Gastroesophageal sphincter (tissue), 4 donors: ENCODE data around the gene CDH4. TPM values are rescaled to one million over a fixed set of nuclear protein-coding genes. Genes with fewer than 3 reads are reported as not detected.

Source experiments
- ATAC-seq: fragments of 150-250 bp; one replicate; pipeline ENCODE4 v1.9.1; 2016; ENCODE audit warnings: mild to moderate bottlenecking, moderate library complexity
- H3K27ac ChIP-seq, 4 donors: fragments of 200-600 bp; sonication (generic) in 3 of 4; 1 replicate in 3 of 4; 2 replicates in 1 of 4; pipeline ENCODE4 v1.5.1; 2016 to 2019
- H3K27me3 ChIP-seq: fragments of 200-600 bp; sonication (generic); one replicate; pipeline ENCODE4 v1.5.1; 2019
- H3K36me3 ChIP-seq, 2 donors: fragments of 200-600 bp; sonication (generic); one replicate each; pipeline ENCODE4 v1.5.1; 2019; ENCODE audit warnings: control low read depth in 1 of 2
- H3K4me1 ChIP-seq, 3 donors: fragments of 200-600 bp; sonication (generic); 1 replicate in 2 of 3; 2 replicates in 1 of 3; pipeline ENCODE4 v1.5.1; 2016 to 2019; ENCODE audit warnings: control low read depth in 2 of 3
- H3K4me3 ChIP-seq, 2 donors: fragments of 200-600 bp; sonication (generic); one replicate each; pipeline ENCODE4 v1.5.1; 2019; ENCODE audit warnings: mild to moderate bottlenecking in 1 of 2, moderate library complexity in 1 of 2
- H3K9me3 ChIP-seq, 3 donors: fragments of 200-600 bp; sonication (generic); one replicate each; pipeline ENCODE4 v1.5.1; 2017 to 2019; ENCODE audit warnings: control low read depth in 2 of 3
- CTCF ChIP-seq, 4 experiments: fragments of 200-600 bp in 2 of 4; fragments of 450-650 bp in 2 of 4; sonication (generic) in 1 of 4; IDR thresholded peaks; one replicate each; pipeline ENCODE4 v1.5.1; 2017 to 2019; ENCODE audit warnings: antibody characterized with exemption in 4 of 4, mild to moderate bottlenecking in 2 of 4, moderate library complexity in 2 of 4
- EP300 ChIP-seq: sonication (generic); formaldehyde crosslinking; IDR thresholded peaks from one replicate; pipeline ENCODE4 v1.6.1; 2017; ENCODE audit warnings: antibody characterized with exemption, mild to moderate bottlenecking
- POLR2A ChIP-seq, 2 donors: fragments of 450-650 bp; IDR thresholded peaks; one replicate each; pipeline ENCODE4 v1.6.1; 2017; ENCODE audit warnings: antibody characterized with exemption in 2 of 2, mild to moderate bottlenecking in 2 of 2, moderate library complexity in 1 of 2
- POLR2AphosphoS5 ChIP-seq: sonication (generic); formaldehyde crosslinking; IDR thresholded peaks from one replicate; pipeline ENCODE4 v1.6.1; 2017; ENCODE audit warnings: antibody characterized with exemption
- WGBS, 2 donors: methylation state at CpG; one replicate each; pipeline ENCODE4 v1.1.5; 2018; ENCODE audit warnings: low coverage in 1 of 2; 5-methylcytosine and 5-hydroxymethylcytosine counted together
- total RNA-seq, 4 donors: library from RNA; depleted of rRNA; stranded (reverse); fragments of >200 nt; gene quantifications; one replicate each; pipeline ENCODE4 v1.1.0, GENCODE V29; 2016

CDH4 gene
- total RNA-seq, 4 donors from 2014 or later: under 0.01 to 1.5 (median 0.42) TPM; not detected in 1

GRCh38 chr20:61382194-61382593 lies 130.1 kb downstream of the CDH4 start:
- no peaks in the 10 kb centered on the region for H3K36me3 ChIP-seq
- peaks cover 14% of the 10 kb centered on the region for H3K27me3 ChIP-seq
- WGBS, 2 donors: 92 to 94% methylated on average over 3 of the region's 3 CpGs
- H3K9me3 ChIP-seq: peaks cover 0 to 24% (median 0%) of the 10 kb centered on the region in 3 donors
- TF ChIP-seq POLR2AphosphoS5 (no peak), POLR2A (IDR thresholded peaks at IDR 0.05) (no peak), EP300 (no peak), CTCF (IDR thresholded peaks at IDR 0.05) (no peak)
- no peak overlapping the region for H3K4me3 ChIP-seq
- H3K4me1 ChIP-seq: no peaks in the 10 kb centered on the region
- no peak overlapping the region for H3K27ac ChIP-seq
- no peak for ATAC-seq

GRCh38 chr20:61385296-61385695 lies 133.2 kb downstream of the CDH4 start:
- TF ChIP-seq POLR2A (IDR thresholded peaks at IDR 0.05): no peak
- TF ChIP-seq EP300: no peak
- TF ChIP-seq POLR2AphosphoS5: no peak
- TF ChIP-seq CTCF (IDR thresholded peaks at IDR 0.05): no peak
- Histone ChIP-seq H3K4me3 (no peak overlapping the region), H3K9me3 (peaks cover 0 to 24% (median 0%) of the 10 kb centered on the region in 3 donors), H3K4me1 (peaks cover 0 to 4% (median 0%) of the 10 kb centered on the region in 3 donors), H3K27me3 (peaks cover 44% of the 10 kb centered on the region), H3K36me3 (no peaks in the 10 kb centered on the region), H3K27ac (no peak overlapping the region)
- WGBS, 2 donors: 30 to 73% methylated on average over 2 to 10 of the region's 11 CpGs
- ATAC-seq: no peak

GRCh38 chr20:61385731-61386130 lies 133.7 kb downstream of the CDH4 start:
- no peaks in the 10 kb centered on the region for H3K36me3 ChIP-seq
- 89 to 93% methylated on average over 4 to 8 of the region's 10 CpGs for WGBS, 2 donors
- no peak for ATAC-seq
- TF ChIP-seq POLR2AphosphoS5 (no peak), CTCF (IDR thresholded peaks at IDR 0.05) (no peak)
- no peak overlapping the region for H3K27ac ChIP-seq
- no peak overlapping the region for H3K4me3 ChIP-seq
- peaks cover 49% of the 10 kb centered on the region for H3K27me3 ChIP-seq
- H3K4me1 ChIP-seq: peaks cover 0 to 4% (median 0%) of the 10 kb centered on the region in 3 donors
- peaks cover 0 to 22% (median 0%) of the 10 kb centered on the region in 3 donors for H3K9me3 ChIP-seq

- peaks cover 0 to 4% (median 0%) of the 10 kb centered on the region in 3 donors for H3K4me1 ChIP-seq
- H3K36me3 ChIP-seq: no peaks in the 10 kb centered on the region
- TF ChIP-seq POLR2AphosphoS5 (no peak), CTCF (IDR thresholded peaks at IDR 0.05) (no peak), POLR2A (IDR thresholded peaks at IDR 0.05) (no peak), EP300 (no peak)
- peaks cover 63% of the 10 kb centered on the region for H3K27me3 ChIP-seq
- H3K4me3 ChIP-seq: no peak overlapping the region
- no peak overlapping the region for H3K27ac ChIP-seq
- H3K9me3 ChIP-seq: peaks cover 0 to 13% (median 0%) of the 10 kb centered on the region in 3 donors
- ATAC-seq: no peak
- 4 to 9% methylated on average over 11 to 13 of the region's 13 CpGs for WGBS, 2 donors
These were observed 135.3 kb downstream of the CDH4 start for GRCh38 chr20:61387204-61387953.

DNA sequence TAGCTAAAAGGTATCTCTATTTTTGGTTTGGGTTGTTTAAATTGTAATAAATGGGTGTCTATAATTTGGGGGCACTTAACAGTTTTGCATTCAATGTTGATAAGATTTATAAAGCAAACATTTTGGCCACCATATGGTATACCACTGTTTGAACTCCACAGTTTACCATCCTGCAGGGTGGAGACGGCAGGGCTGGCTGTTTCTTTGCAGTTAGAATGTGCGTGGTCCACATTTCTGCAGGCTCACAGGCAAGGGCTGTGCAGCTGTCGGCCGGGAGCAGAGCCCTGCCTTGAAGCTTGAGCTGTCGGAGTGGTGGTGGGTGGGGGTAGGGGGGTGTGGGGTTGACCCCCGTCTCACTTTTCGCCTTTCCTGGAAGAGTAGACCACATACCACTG lies 135.9 kb downstream of the CDH4 start:
- TF ChIP-seq EP300: no peak
- TF ChIP-seq POLR2A (IDR thresholded peaks at IDR 0.05): no peak
- TF ChIP-seq CTCF (IDR thresholded peaks at IDR 0.05): no peak
- TF ChIP-seq POLR2AphosphoS5: no peak
- Histone ChIP-seq H3K27me3 (peaks cover 63% of the 10 kb centered on the region), H3K36me3 (no peaks in the 10 kb centered on the region), H3K9me3 (peaks cover 0 to 11% (median 0%) of the 10 kb centered on the region in 3 donors), H3K27ac (no peak overlapping the region), H3K4me3 (no peak overlapping the region), H3K4me1 (peaks cover 0 to 4% (median 0%) of the 10 kb centered on the region in 3 donors)
- 0 to 24% methylated on average over 1 to 3 of the region's 7 CpGs for WGBS, 2 donors
- no peak for ATAC-seq
